ENCODE measurements around the gene FANCG.
A peak's percentile ranks its signal among the peaks of the same experiment; 100 is the strongest.

Gene FANCG

DNA sequence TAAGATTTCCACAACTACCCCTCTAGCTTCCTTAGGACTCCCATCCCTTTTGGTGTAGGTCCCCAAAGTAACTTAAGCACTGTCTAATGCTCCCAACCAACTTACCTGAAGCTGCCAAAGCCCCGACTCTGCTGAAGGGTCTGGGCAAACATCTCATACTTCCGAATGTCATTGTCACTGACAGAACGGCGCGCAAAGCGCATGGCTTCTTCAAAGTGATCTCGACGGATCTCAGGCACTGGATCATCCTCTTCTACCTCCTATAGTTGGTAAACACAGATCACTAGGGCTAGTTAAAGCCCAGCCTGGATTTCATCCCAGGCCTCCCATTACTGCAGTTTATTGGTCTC, 22.5 kb downstream of the FANCG start:
- no peak for DNase-seq

- no peak for DNase-seq
Measured at GRCh38 chr9:35056571-35057270, 23.0 kb downstream of the FANCG start.

- no peak for DNase-seq
Measured at GRCh38 chr9:35054871-35055644, 24.7 kb downstream of the FANCG start.

DNA sequence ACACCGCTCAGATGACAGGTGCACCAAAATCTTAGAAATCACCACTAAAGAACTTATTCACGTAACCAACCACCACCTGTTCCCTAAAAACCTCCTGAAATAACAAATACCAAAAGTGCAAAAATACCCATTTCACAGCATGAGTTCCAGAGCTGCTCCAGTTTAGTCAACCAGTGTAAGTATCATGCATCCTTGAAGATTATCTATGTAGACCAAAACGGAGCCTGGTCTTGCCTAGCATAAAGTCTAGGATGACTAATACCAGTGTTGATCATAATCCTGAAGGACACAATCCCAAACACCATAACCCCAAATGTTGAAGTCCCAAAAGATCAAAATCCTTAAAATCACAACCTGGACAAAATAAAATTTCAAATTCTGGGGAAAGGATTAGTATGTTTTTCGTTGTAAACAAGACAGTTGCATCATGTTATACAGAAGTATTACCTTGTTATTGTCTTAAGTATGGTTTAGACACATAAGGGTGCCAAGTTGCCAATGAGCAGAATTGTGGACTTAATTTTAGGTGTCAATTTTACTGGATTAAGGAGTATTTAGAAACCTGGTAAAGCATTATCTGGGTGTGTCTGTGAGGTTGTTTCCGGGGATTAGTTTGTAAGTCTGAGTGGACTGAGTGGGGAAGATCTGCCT, 25.4 kb downstream of the FANCG start:
- no peak for DNase-seq

DNA sequence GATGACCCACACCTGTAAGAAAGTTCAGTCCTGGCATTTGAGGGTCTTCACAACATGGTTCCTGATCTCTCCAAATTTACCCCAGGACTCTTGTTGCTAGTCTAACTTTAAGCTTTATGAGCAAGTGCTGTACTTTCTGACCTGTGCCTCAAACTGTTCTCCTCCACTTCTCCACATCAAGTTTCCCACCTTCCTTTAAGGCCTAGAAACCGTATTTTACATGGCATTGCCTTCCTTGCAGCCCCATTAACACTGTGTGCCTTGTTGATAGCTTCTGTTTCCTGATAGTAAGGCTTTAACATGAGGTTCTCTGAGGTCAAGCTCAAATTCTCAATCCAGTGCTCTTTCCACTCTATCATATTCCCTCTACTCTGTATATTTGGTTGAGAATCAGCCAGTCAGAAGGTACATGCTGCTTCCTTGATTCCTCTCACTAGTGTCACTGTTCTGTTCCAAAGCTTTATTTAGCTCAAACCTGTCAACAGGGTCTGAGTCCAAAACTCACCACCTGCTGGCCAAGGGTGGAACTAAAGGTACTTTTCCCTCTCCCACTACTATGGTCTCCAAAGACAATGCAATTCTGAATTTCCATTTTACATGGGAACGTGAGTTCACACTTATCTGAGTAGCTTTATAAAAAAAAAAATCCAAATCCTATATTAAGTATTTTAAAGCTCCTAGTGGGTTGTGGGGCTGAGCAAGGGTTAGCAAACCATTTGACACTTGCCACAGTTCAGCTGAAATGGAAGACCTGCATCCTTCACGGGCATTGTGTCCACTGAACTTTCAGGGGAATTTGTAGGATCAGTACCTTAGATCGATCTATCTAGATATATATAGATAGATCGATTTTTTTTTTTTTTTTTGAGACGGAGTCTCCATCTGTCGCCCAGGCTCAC, 28.4 kb downstream of the FANCG start:
- peak; percentile 45 for DNase-seq

GRCh38 chr9:35048511-35048910, 31.2 kb downstream of the FANCG start:
- DNase-seq: no peak

GRCh38 chr9:35044071-35044470, 35.7 kb downstream of the FANCG start:
- DNase-seq: no peak

- no peak for DNase-seq
Measured at GRCh38 chr9:35042891-35043545, 36.7 kb downstream of the FANCG start.

DNA sequence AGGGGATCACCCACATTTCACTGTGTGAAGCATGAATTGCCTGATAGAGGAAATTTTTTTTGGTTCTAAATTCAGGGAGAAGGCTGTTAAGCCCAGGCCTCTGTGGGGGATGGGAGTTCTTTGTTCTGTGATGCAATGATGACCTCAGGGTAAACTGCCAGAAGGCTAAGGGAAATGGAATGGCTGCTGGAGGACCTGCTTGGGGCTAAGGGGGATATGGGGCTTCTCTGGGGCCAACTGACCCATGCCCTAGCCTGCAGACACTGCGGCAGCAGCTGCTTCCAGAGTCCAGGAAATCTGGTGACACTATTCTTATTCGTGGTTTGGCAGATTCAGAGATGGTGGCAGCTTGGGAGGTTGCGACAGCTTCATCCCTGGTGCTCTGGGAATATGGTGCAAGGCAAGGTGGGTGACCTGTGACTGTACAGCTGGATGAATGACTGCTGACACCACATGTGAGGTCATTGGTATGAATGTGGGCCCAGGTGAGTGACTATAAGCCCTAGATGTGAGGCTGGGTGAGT, 37.6 kb downstream of the FANCG start:
- DNase-seq: no peak

- DNase-seq: peak; percentile 11
Measured at GRCh38 chr9:35035851-35036701, 43.7 kb downstream of the FANCG start.

GRCh38 chr9:35033101-35033500, 46.6 kb downstream of the FANCG start:
- no peak for DNase-seq

GRCh38 chr9:35029852-35030251, 49.9 kb downstream of the FANCG start:
- no peak for DNase-seq

- no peak for DNase-seq
Measured at GRCh38 chr9:35029241-35029640, 50.5 kb downstream of the FANCG start.

DNA sequence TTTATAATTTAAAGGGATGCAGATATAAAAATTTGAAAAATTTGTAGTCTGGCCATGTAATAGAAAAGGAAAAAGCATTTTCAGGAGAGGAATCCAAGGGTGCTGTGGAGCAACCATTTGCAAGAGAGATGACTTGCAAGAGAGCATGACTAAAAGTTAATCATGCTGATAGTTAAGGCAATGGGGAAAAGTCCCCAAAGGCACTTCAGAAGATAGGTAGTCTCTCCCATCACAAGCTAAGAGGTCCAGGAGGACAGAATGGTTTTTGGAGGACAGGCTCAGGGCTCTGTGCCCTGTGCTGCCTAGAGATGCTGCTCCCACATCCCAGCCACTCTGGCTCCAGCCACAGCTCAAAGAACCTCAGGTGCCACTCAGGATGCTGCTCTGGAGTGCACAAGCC, 51.4 kb downstream of the FANCG start:
- DNase-seq: no peak

DNA sequence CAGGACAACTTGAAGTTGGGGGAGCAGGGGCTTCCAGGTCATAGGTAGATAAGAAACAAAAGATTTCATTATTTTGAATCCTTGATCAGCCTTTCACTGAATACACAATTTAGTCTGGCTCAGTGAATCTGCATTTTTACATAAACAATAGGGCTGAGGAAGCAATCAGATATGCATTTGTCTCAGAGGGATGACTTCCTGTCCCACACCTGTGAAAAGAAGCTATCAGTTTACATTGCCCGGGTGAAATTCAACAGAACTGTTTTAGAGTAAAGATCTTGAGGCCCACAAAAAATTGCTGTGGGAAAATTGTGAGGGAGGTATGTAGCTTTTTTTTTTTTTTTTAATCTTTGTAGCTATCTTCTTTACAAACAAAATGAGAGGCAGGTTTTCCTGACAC, 51.9 kb downstream of the FANCG start:
- DNase-seq: no peak

DNA sequence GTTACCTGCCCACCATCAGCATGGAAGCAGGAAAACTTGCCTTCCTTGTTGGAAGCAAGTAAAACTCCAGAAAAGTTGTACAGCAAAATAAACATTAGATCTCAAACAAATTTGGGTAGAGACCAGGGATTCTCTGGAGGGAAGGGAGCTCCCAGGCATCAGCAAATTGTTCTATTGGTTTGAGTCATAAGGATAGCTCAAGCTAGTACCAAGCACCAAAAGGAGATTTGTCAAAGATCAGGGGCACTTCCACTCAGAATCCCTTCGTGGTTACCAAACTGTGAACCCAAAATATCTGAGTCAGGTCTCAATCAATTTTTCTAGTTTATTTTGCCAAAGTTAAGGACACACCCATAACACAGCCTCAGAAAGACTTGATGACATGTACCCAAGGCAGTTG, 52.4 kb downstream of the FANCG start:
- DNase-seq: no peak

DNA sequence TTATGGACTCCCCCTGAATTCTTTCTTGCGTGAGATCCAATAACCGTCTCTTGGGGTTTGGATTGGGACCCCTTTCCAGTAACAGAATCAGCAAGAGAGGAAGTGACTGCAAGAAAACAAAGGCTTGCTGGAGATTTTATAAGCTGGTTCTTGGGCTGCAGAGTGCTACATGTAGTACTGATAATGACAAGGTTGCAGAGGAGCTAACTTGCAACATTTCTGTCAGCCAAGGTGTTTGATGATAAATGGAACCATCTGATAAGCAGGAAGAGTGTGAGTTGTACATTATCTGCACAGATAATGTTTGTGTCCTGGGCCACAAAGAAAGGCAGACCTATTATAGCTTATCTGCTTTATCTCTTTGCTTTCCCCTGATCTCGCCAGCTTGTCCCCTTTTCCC, 53.1 kb downstream of the FANCG start:
- DNase-seq: no peak

Data from activated gamma-delta T cell treated with Interleukin-2 at 50 U/mL for 16 hours (primary cell).